ENCODE results near the gene TACR1. TPM values are rescaled to one million over a fixed set of nuclear protein-coding genes. Genes with fewer than 3 reads are reported as not detected.

Gene TACR1
- total and polyA plus RNA-seq, 2 donors from 2014 or later = 0.49 to 5.1 TPM

- intact Hi-C loops (cut with DNase I) = no loop called here
- TF ChIP-seq CTCF (IDR thresholded peaks at IDR 0.05; ENCODE audit: borderline replicate concordance, extremely low read depth, insufficient read depth) = no peak
- DNase-seq (peak; percentile 54 to 82 (median 62)), FAIRE-seq (no peak)
- Histone ChIP-seq H3K9ac (ENCODE audit: low read length in 3 of 3) (no peak overlapping the region), H3K4me3 (ENCODE audit: low read length in 3 of 3) (peak overlapping the region; percentile 22 to 61 (median 36)), H3K9me3 (ENCODE audit: control insufficient read depth in 2 of 3, insufficient read depth in 1 of 3, low read length in 3 of 3) (peaks cover 0 to 5% (median 0%) of the 10 kb centered on the region in 3 donors), H3K36me3 (ENCODE audit: control insufficient read depth in 2 of 3, insufficient read depth in 3 of 3, low read length in 3 of 3) (no peaks in the 10 kb centered on the region), H3K27me3 (ENCODE audit: control insufficient read depth, insufficient read depth, low read length) (peaks cover 10% of the 10 kb centered on the region), H3K4me1 (ENCODE audit: control insufficient read depth in 2 of 3, insufficient read depth in 2 of 3, low read depth in 1 of 3, low read length in 3 of 3) (peaks cover 0 to 15% (median 0%) of the 10 kb centered on the region in 3 donors), H3K27ac (ENCODE audit: low read depth in 2 of 2, low read length in 2 of 2) (no peak overlapping the region)
Observed at GRCh38 chr2:75200140-75201096, 1.1 kb upstream of the TACR1 start.

- TF ChIP-seq CTCF (IDR thresholded peaks at IDR 0.05; ENCODE audit: borderline replicate concordance, extremely low read depth, insufficient read depth) = no peak
- Histone ChIP-seq H3K4me3 (ENCODE audit: low read length in 3 of 3) (no peak overlapping the region), H3K36me3 (ENCODE audit: control insufficient read depth in 2 of 3, insufficient read depth in 3 of 3, low read length in 3 of 3) (no peaks in the 10 kb centered on the region), H3K4me1 (ENCODE audit: control insufficient read depth in 2 of 3, insufficient read depth in 2 of 3, low read depth in 1 of 3, low read length in 3 of 3) (peaks cover 0 to 11% (median 0%) of the 10 kb centered on the region in 3 donors), H3K9me3 (ENCODE audit: control insufficient read depth in 2 of 3, insufficient read depth in 1 of 3, low read length in 3 of 3) (no peaks in the 10 kb centered on the region), H3K27me3 (ENCODE audit: control insufficient read depth, insufficient read depth, low read length) (peaks cover 5% of the 10 kb centered on the region), H3K9ac (ENCODE audit: low read length in 3 of 3) (no peak overlapping the region), H3K27ac (ENCODE audit: low read depth in 2 of 2, low read length in 2 of 2) (no peak overlapping the region)
- FAIRE-seq (no peak), DNase-seq (no peak)
- intact Hi-C loops (cut with DNase I) = no loop called here
Observed at GRCh38 chr2:75195076-75195691, 4.1 kb downstream of the TACR1 start.

GRCh38 chr2:75194184-75194868, 5.0 kb downstream of the TACR1 start:
- intact Hi-C loops (cut with DNase I) = no loop called here
- Histone ChIP-seq H3K4me3 (ENCODE audit: low read length in 3 of 3) (no peak overlapping the region), H3K36me3 (ENCODE audit: control insufficient read depth in 2 of 3, insufficient read depth in 3 of 3, low read length in 3 of 3) (no peaks in the 10 kb centered on the region), H3K9me3 (ENCODE audit: control insufficient read depth in 2 of 3, insufficient read depth in 1 of 3, low read length in 3 of 3) (no peaks in the 10 kb centered on the region), H3K27ac (ENCODE audit: low read depth in 2 of 2, low read length in 2 of 2) (no peak overlapping the region), H3K27me3 (ENCODE audit: control insufficient read depth, insufficient read depth, low read length) (peaks cover 5% of the 10 kb centered on the region), H3K9ac (ENCODE audit: low read length in 3 of 3) (no peak overlapping the region), H3K4me1 (ENCODE audit: control insufficient read depth in 2 of 3, insufficient read depth in 2 of 3, low read depth in 1 of 3, low read length in 3 of 3) (peaks cover 0 to 3% (median 0%) of the 10 kb centered on the region in 3 donors)
- TF ChIP-seq CTCF (IDR thresholded peaks at IDR 0.05; ENCODE audit: borderline replicate concordance, extremely low read depth, insufficient read depth) = no peak
- no peak for DNase-seq
- no peak for FAIRE-seq

All from kidney (tissue), 14 donors.